HUES6 (cell line): ENCODE data around the gene PCSK6.
A peak's percentile ranks its signal among the peaks of the same experiment; 100 is the strongest.

Source experiments
- H3K27ac ChIP-seq: 2 replicates; pipeline ENCODE4 v1.7.0; 2013; ENCODE audit warnings: low read depth, mild to moderate bottlenecking, low read length, inconsistent platforms
- H3K27me3 ChIP-seq: 2 replicates; pipeline ENCODE4 v1.6.1; 2013; ENCODE audit warnings: low read length; ENCODE audit not compliant: control insufficient read depth, insufficient read depth
- H3K36me3 ChIP-seq: 2 replicates; pipeline ENCODE4 v1.6.1; 2013; ENCODE audit warnings: low read length; ENCODE audit not compliant: control insufficient read depth, insufficient read depth
- H3K4me1 ChIP-seq: 2 replicates; pipeline ENCODE4 v1.6.1; 2013; ENCODE audit warnings: low read length; ENCODE audit not compliant: control insufficient read depth, insufficient read depth
- H3K4me3 ChIP-seq: 2 replicates; pipeline ENCODE4 v1.5.1; 2013; ENCODE audit warnings: low read depth, low read length
- H3K9ac ChIP-seq: one replicate; pipeline ENCODE4 v1.6.1; 2013; ENCODE audit warnings: mild to moderate bottlenecking, low read length
- H3K9me3 ChIP-seq: 2 replicates; pipeline ENCODE4 v1.6.1; 2013; ENCODE audit warnings: low read depth, low read length; ENCODE audit not compliant: control insufficient read depth, insufficient read depth

PCSK6 gene

GRCh38 chr15:101286471-101287114, 202.9 kb downstream of the PCSK6 start:
- no peak overlapping the region for H3K4me3 ChIP-seq
- H3K4me1 ChIP-seq: no peaks in the 10 kb centered on the region
- H3K36me3 ChIP-seq: peaks cover 82% of the 10 kb centered on the region
- no peak overlapping the region for H3K9ac ChIP-seq
- H3K27me3 ChIP-seq: no peaks in the 10 kb centered on the region
- no peak overlapping the region for H3K27ac ChIP-seq
- H3K9me3 ChIP-seq: no peaks in the 10 kb centered on the region

- no peaks in the 10 kb centered on the region for H3K4me1 ChIP-seq
- H3K27ac ChIP-seq: no peak overlapping the region
- no peak overlapping the region for H3K9ac ChIP-seq
- no peaks in the 10 kb centered on the region for H3K9me3 ChIP-seq
- no peak overlapping the region for H3K4me3 ChIP-seq
- peaks cover 83% of the 10 kb centered on the region for H3K36me3 ChIP-seq
- no peaks in the 10 kb centered on the region for H3K27me3 ChIP-seq
Observed at GRCh38 chr15:101283931-101284330, 205.6 kb downstream of the PCSK6 start.

GRCh38 chr15:101280007-101280406, 209.5 kb downstream of the PCSK6 start:
- Histone ChIP-seq H3K9ac (no peak overlapping the region), H3K9me3 (no peaks in the 10 kb centered on the region), H3K27ac (no peak overlapping the region), H3K4me3 (no peak overlapping the region), H3K27me3 (no peaks in the 10 kb centered on the region), H3K36me3 (peaks cover 58% of the 10 kb centered on the region), H3K4me1 (peaks cover 7% of the 10 kb centered on the region)

GRCh38 chr15:101277943-101278564, 211.5 kb downstream of the PCSK6 start:
- peak overlapping the region; percentile 54 for H3K9ac ChIP-seq
- H3K9me3 ChIP-seq: no peaks in the 10 kb centered on the region
- peak overlapping the region; percentile 92 for H3K4me3 ChIP-seq
- H3K36me3 ChIP-seq: peaks cover 59% of the 10 kb centered on the region
- peaks cover 7% of the 10 kb centered on the region for H3K4me1 ChIP-seq
- H3K27me3 ChIP-seq: no peaks in the 10 kb centered on the region
- H3K27ac ChIP-seq: no peak overlapping the region

GRCh38 chr15:101277038-101277822, 212.3 kb downstream of the PCSK6 start, which contains the start of gene SELENOS:
SELENOS (minus strand) TSS chr15:101277485; CDS start chr15:101277417, 68 bp downstream.
- H3K9ac ChIP-seq: peak within 1 kb of the TSS; percentile 87
- H3K36me3 ChIP-seq: peaks cover 59% of the 10 kb centered on the region
- peaks cover 7% of the 10 kb centered on the region for H3K4me1 ChIP-seq
- H3K27me3 ChIP-seq: no peaks in the 10 kb centered on the region
- H3K9me3 ChIP-seq: no peaks in the 10 kb centered on the region
- peak within 1 kb of the TSS; percentile 92 for H3K4me3 ChIP-seq
- H3K27ac ChIP-seq: peak within 1 kb of the TSS; percentile 54; the same call in 1 of the 2 replicates

- Histone ChIP-seq H3K4me3 (peak overlapping the region; percentile 92), H3K4me1 (peaks cover 7% of the 10 kb centered on the region), H3K27ac (peak overlapping the region; percentile 54; the same call in 1 of the 2 replicates), H3K27me3 (no peaks in the 10 kb centered on the region), H3K9me3 (no peaks in the 10 kb centered on the region), H3K9ac (peak overlapping the region; percentile 87), H3K36me3 (peaks cover 59% of the 10 kb centered on the region)
Observed at GRCh38 chr15:101276501-101277037, 212.9 kb downstream of the PCSK6 start.

GRCh38 chr15:101275018-101275417, 214.5 kb downstream of the PCSK6 start:
- H3K9me3 ChIP-seq: no peaks in the 10 kb centered on the region
- H3K27ac ChIP-seq: no peak overlapping the region
- no peak overlapping the region for H3K9ac ChIP-seq
- no peak overlapping the region for H3K4me3 ChIP-seq
- peaks cover 7% of the 10 kb centered on the region for H3K4me1 ChIP-seq
- H3K27me3 ChIP-seq: no peaks in the 10 kb centered on the region
- H3K36me3 ChIP-seq: peaks cover 61% of the 10 kb centered on the region

GRCh38 chr15:101273534-101273933, 216.0 kb downstream of the PCSK6 start:
- Histone ChIP-seq H3K36me3 (peaks cover 73% of the 10 kb centered on the region), H3K9me3 (no peaks in the 10 kb centered on the region), H3K9ac (no peak overlapping the region), H3K4me1 (peaks cover 7% of the 10 kb centered on the region), H3K27ac (no peak overlapping the region), H3K27me3 (no peaks in the 10 kb centered on the region), H3K4me3 (no peak overlapping the region)

GRCh38 chr15:101272584-101272983, 216.9 kb downstream of the PCSK6 start:
- Histone ChIP-seq H3K9ac (no peak overlapping the region), H3K27me3 (no peaks in the 10 kb centered on the region), H3K9me3 (no peaks in the 10 kb centered on the region), H3K36me3 (peaks cover 73% of the 10 kb centered on the region), H3K27ac (no peak overlapping the region), H3K4me3 (no peak overlapping the region), H3K4me1 (peaks cover 1% of the 10 kb centered on the region; the same call in 1 of the 2 replicates)

- peaks cover 11% of the 10 kb centered on the region; the same call in 1 of the 2 replicates for H3K4me1 ChIP-seq
- H3K27ac ChIP-seq: no peak overlapping the region
- no peaks in the 10 kb centered on the region for H3K9me3 ChIP-seq
- H3K4me3 ChIP-seq: no peak overlapping the region
- no peak overlapping the region for H3K9ac ChIP-seq
- no peaks in the 10 kb centered on the region for H3K27me3 ChIP-seq
- H3K36me3 ChIP-seq: peaks cover 61% of the 10 kb centered on the region
Observed at GRCh38 chr15:101269479-101270223, 219.9 kb downstream of the PCSK6 start.
